H1 (cell line): Measurements from ENCODE around the gene BORCS8.

Experiments
- EZH2 ChIP-seq: fragments of 200-600 bp; sonication (generic); IDR thresholded peaks from 2 replicates; pipeline ENCODE4 v1.7.1; 2012; ENCODE audit warnings: low read depth, mild to moderate bottlenecking, moderate library complexity, low read length, inconsistent platforms; ENCODE audit not compliant: severe bottlenecking
- MAX ChIP-seq: IDR thresholded peaks from 2 replicates; pipeline ENCODE4 v1.6.1; 2012; ENCODE audit warnings: inconsistent platforms
- POLR2A ChIP-seq, 2 experiments: IDR thresholded peaks; 1 replicate in 1 of 2; 2 replicates in 1 of 2; pipeline ENCODE4 v1.6.1; 2011; ENCODE audit warnings: low read depth in 2 of 2, low read length in 2 of 2, mild to moderate bottlenecking in 2 of 2; ENCODE audit errors: control extremely low read depth in 1 of 2
- ZNF274 ChIP-seq: IDR thresholded peaks from 2 replicates; pipeline ENCODE4 v1.7.0; 2012; ENCODE audit warnings: low read length, borderline replicate concordance; ENCODE audit errors: extremely low read depth

DNA sequence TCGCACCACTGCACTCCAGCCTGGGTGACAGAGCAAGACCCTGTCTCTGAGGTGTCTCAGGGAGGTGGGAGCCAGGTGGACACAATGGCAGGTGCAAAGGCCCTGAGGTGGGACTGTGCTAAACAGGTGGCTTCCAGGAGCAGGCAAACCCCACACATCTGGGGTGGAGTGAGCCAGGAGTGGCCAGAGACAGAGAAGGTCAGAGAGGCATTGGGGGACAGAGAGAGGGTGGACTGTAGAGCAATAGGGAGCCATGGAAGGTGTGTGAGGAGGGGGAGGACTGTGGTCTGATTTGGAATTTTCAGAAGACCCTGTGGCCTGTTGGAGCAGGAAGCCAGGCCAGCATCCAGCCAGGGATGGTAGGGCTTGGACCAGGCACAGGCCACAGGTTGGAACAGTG lies 26.6 kb downstream of the BORCS8 start:
- TF ChIP-seq EZH2 (no peak), POLR2A (IDR thresholded peaks at IDR 0.05; ENCODE audit: control extremely low read depth in 1 of 2, low read depth in 2 of 2, low read length in 2 of 2) (no peak), ZNF274 (no peak), MAX (no peak)
